Measurements from ENCODE around the gene SASS6. TPM values are rescaled to one million over a fixed set of nuclear protein-coding genes. Genes with fewer than 3 reads are reported as not detected.

Gene SASS6
- total and polyA plus RNA-seq, 2 donors (not counting 3 experiments of a cell fraction or from before 2014, with no cell fraction given): 0.44 to 7.3 TPM

DNA sequence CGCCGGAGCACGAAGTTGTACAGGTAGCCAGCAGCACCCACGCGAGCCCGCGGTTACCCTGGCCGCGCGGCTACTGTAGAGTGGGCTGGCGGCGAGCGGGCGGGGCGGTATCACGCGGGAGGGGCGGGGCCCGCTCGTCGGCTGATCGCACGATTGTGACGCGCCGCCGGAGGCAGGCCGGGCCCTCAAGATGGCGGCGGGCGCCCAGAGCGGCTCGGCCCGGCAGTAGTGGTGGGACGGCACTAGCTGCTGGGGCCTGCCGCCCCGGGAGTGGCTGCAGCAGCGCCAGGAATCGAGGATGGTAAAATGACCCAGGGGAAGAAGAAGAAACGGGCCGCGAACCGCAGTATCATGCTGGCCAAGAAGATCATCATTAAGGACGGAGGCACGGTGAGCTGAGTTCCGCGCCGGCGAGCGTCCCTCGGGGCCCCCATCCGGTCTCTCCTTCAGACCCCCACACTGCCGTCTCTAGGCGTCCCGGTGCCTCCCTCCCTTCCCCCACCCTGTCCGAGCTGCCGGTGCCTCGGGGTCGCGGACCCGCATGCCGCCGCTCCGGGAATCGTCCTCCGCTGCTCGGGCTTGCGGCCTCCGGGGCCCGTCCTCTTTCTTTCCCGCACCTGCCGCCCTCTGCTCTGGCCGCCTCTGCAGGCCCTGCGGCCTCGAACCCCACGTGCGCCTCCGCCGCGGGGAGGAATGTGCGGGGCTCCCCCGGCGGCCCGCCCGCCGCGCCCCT is 94.6 kb downstream of the SASS6 start:
- FAIRE-seq (no peak), DNase-seq (ENCODE audit: low read depth, low spot score) (peak; percentile 87)
- H2AFZ ChIP-seq (ENCODE audit: low read depth, low read length): peak overlapping the region; percentile 84
- H3K36me3 ChIP-seq (ENCODE audit: control insufficient read depth in 2 of 2, extremely low read depth in 1 of 2, insufficient read depth in 2 of 2, low read length in 2 of 2): no peaks in the 10 kb centered on the region
- H3K4me3 ChIP-seq (replicated peaks in 1 of 3; ENCODE audit: insufficient read depth in 1 of 3, low read depth in 1 of 3, low read length in 3 of 3): peak overlapping the region; percentile 80 to 99 (median 95)
- intact Hi-C loops (cut with micrococcal nuclease) (loop anchor here (1.0 to 10.0 kb wide), 6 partner anchors 95 to 829 kb away; partner anchors contain the start of genes RTCA and TRMT13), dilution Hi-C loops (cut with MboI; ENCODE audit: extremely low pct_ligation_motif_present, low sequenced_read_pairs) (no loop called here)
- H3K79me2 ChIP-seq (ENCODE audit: control insufficient read depth, insufficient read depth, low read length): peaks cover 64% of the 10 kb centered on the region
- no peaks in the 10 kb centered on the region for H4K20me1 ChIP-seq (replicated peaks; ENCODE audit: control insufficient read depth, extremely low read depth, insufficient read depth, low read length)
- H3K27ac ChIP-seq (ENCODE audit: insufficient read depth, low read depth, low read length): peak overlapping the region; percentile 96
- no peaks in the 10 kb centered on the region for H3K27me3 ChIP-seq (ENCODE audit: control insufficient read depth in 2 of 2, insufficient read depth in 2 of 2, low read length in 2 of 2)
- TF ChIP-seq POLR2AphosphoS5 (IDR thresholded peaks at IDR 0.05; ENCODE audit: insufficient read depth, low read depth, low read length) (peak; percentile 97), POLR2A (IDR thresholded peaks at IDR 0.05; ENCODE audit: low read depth, low read length) (peak; percentile 96), GATA2 (IDR thresholded peaks at IDR 0.05; ENCODE audit: insufficient read depth, insufficient read length, low read depth, low read length) (no peak), CTCF (IDR thresholded peaks at IDR 0.05; ENCODE audit: extremely low read depth in 1 of 2, insufficient read depth in 1 of 2, low read depth in 1 of 2, low read length in 2 of 2) (no peak), JUN (IDR thresholded peaks at IDR 0.05; ENCODE audit: borderline replicate concordance, insufficient read depth, insufficient read length, low read depth) (no peak), MYC (IDR thresholded peaks at IDR 0.05; ENCODE audit: low read depth, low read length) (no peak), EZH2 (IDR thresholded peaks at IDR 0.05; ENCODE audit: borderline replicate concordance, low read depth, low read length, severe bottlenecking) (no peak), FOS (IDR thresholded peaks at IDR 0.05; ENCODE audit: borderline replicate concordance, insufficient read depth, low read length) (no peak), MAX (IDR thresholded peaks at IDR 0.05; ENCODE audit: insufficient read depth, insufficient read length) (no peak)
- H3K4me2 ChIP-seq (ENCODE audit: insufficient read depth, low read length): peak overlapping the region; percentile 100
- ChIA-PET CTCF (interaction anchor here (1.0 to 1.7 kb wide), 4 partner anchors 228 to 421 kb away, joined by 3 to 7 read pairs (median 4); no protein-coding TSS in a partner anchor), POLR2A (no interaction called here)
- BruUV-seq (replicated peaks): no TSS peak
- H3K4me1 ChIP-seq (ENCODE audit: control insufficient read depth, extremely low read depth, insufficient read depth, low read length): peaks cover 24% of the 10 kb centered on the region
- no peaks in the 10 kb centered on the region for H3K9me3 ChIP-seq (replicated peaks; ENCODE audit: control insufficient read depth, insufficient read depth, low read length)
- no peaks in the 10 kb centered on the region for H3K9me1 ChIP-seq (replicated peaks; ENCODE audit: control insufficient read depth, extremely low read depth, insufficient read depth, low read length)
- peak overlapping the region; percentile 98 for H3K9ac ChIP-seq (replicated peaks; ENCODE audit: extremely low read depth, insufficient read depth, low read length)
